ENCODE results near the gene MAPK11.

DNA sequence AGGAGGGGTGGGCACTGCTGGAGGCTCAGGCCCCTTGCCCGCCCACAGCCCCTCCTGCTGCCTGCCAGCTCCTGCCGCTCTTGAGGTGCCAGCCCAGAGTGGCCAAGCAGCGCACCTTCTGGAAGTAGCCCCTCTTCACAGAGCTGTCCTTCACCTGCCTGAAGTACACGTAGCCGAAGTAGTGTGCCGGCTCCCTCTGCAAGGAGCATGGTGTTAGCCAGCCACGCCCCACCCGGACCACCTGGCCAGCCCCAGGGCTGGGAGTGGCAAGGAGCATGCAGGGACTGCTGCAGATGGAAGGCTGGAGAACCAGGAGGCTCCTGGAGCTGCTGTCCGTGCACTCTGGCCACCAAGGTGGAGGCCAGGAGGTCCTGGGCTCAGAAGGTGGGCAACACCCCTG, 47.0 kb upstream of the MAPK11 start:
- TF ChIP-seq, protein P1, sequence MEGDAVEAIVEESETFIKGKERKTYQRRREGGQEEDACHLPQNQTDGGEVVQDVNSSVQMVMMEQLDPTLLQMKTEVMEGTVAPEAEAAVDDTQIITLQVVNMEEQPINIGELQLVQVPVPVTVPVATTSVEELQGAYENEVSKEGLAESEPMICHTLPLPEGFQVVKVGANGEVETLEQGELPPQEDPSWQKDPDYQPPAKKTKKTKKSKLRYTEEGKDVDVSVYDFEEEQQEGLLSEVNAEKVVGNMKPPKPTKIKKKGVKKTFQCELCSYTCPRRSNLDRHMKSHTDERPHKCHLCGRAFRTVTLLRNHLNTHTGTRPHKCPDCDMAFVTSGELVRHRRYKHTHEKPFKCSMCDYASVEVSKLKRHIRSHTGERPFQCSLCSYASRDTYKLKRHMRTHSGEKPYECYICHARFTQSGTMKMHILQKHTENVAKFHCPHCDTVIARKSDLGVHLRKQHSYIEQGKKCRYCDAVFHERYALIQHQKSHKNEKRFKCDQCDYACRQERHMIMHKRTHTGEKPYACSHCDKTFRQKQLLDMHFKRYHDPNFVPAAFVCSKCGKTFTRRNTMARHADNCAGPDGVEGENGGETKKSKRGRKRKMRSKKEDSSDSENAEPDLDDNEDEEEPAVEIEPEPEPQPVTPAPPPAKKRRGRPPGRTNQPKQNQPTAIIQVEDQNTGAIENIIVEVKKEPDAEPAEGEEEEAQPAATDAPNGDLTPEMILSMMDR (IDR thresholded peaks at IDR 0.05; ENCODE audit: borderline replicate concordance, extremely low read depth, low read length, poor library complexity, severe bottlenecking), result no peak
- TF ChIP-seq EZH2 (IDR thresholded peaks at IDR 0.05; ENCODE audit: borderline replicate concordance, low read depth, low read length, severe bottlenecking), result no peak

All from DND-41 (cell line).